GM10248 (cell line): ENCODE measurements around the gene ASXL3.

Experiments
- CTCF ChIA-PET: fragments of 300-600 bp; sonication (Branson Sonifier 250); formaldehyde crosslinking; extraction: SDS; loops from one replicate; lab custom pipeline; 2021; ENCODE audit warnings: antibody characterized with exemption; lab: Yijun Ruan, JAX
- POLR2A ChIA-PET: fragments of 350-650 bp; sonication (Branson Sonifier 250); formaldehyde crosslinking; extraction: SDS; loops from one replicate; lab custom pipeline; 2020; ENCODE audit warnings: antibody characterized with exemption; lab: Yijun Ruan, JAX
- DNase-seq: peaks from one replicate; pipeline ENCODE4 v3.0.0; 2012; ENCODE audit errors: extremely low spot score
- TF ChIP-seq, protein P1 (sequence below): IDR thresholded peaks from 2 replicates; pipeline ENCODE4 v1.5.1; 2012; ENCODE audit warnings: mild to moderate bottlenecking, low read depth; ENCODE audit errors: extremely low read depth, missing control alignments, control extremely low read depth

ASXL3 gene

DNA sequence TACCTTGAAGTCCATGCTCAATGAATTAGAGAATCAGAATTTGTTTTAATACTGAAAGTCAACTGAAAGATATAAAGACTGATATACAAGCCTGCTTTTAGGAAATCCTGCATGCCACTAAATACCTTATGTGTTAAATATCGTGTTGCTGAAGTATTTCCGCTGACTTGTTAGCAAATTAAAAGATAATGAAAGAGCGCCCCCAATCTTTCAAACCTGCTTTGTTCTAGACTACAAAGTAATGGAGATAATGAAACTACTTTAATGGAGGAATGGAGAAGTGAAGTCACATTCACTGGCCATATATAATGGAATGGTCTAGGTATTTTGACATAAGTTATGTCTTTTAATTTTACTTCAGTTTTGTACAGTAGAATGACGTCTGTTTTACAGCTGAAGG is 95.7 kb downstream of the ASXL3 start:
- TF ChIP-seq, protein P1, sequence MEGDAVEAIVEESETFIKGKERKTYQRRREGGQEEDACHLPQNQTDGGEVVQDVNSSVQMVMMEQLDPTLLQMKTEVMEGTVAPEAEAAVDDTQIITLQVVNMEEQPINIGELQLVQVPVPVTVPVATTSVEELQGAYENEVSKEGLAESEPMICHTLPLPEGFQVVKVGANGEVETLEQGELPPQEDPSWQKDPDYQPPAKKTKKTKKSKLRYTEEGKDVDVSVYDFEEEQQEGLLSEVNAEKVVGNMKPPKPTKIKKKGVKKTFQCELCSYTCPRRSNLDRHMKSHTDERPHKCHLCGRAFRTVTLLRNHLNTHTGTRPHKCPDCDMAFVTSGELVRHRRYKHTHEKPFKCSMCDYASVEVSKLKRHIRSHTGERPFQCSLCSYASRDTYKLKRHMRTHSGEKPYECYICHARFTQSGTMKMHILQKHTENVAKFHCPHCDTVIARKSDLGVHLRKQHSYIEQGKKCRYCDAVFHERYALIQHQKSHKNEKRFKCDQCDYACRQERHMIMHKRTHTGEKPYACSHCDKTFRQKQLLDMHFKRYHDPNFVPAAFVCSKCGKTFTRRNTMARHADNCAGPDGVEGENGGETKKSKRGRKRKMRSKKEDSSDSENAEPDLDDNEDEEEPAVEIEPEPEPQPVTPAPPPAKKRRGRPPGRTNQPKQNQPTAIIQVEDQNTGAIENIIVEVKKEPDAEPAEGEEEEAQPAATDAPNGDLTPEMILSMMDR = no peak
- DNase-seq = no peak
- CTCF ChIA-PET = interaction anchor here (1.1 kb wide), 1 partner anchor 10 kb away, joined by 3 read pairs; no protein-coding TSS in a partner anchor
- POLR2A ChIA-PET = no interaction called here

DNA sequence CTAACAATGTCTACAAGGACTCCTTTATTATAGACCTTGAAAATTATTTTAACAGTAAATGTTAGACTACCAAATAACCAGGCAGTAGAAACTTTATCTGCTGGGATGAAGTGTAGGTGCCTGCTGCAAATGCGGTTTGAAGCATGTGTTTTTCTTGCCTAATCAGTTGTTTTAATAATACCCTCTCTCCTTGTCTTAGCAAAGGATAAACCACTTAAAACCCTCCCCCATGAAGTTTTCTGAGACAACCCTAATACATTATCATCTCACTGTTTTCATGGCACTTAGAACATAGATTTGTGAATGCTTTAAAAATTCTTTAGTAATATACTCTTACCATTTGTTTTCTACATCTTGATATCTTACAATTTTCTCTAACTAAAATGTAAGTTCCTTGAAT is 98.6 kb downstream of the ASXL3 start:
- POLR2A ChIA-PET = no interaction called here
- DNase-seq = no peak
- CTCF ChIA-PET = no interaction called here
- TF ChIP-seq, protein P1 = no peak

DNA sequence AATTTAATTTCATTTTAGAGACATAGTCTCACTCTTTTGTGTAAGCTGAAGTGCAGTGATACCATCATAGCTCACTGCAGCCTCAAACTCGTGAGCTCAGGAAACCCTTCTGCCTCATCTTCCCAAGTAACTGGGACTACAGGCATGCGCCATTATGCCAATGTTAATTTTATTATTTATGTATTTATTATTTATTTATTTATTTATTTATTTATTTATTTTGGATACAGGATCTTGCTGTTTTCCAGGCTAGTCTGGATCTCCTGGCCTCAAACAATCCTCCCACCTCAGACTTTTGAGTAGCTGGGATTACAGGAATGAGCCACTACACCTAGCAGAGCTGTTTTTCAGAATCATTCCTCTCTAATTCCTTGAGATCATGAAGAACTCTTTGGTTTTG is 99.9 kb downstream of the ASXL3 start:
- ChIA-PET POLR2A (no interaction called here), CTCF (interaction anchor here (1.1 kb wide), 1 partner anchor 10 kb away, joined by 3 read pairs; no protein-coding TSS in a partner anchor)
- DNase-seq = no peak
- TF ChIP-seq, protein P1 = no peak

DNA sequence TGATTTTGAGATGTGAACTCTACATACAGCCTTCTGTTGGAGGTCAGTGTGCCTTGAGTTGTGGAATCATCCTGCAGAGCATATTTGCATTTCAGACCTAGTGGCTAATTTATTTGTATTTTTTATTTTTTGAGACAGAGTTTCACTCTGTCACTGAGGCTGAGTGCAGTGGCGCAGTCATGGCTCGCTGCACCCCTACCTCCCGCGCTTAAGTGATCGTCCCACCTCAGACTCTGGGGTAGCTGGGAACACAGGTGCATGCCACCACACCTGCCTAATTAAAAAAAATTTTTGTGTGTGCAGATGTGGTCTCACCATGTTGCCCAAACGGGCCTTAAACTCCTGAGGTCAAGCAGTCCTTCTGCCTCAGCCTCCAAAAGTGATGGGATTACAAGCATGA is 104.4 kb downstream of the ASXL3 start:
- TF ChIP-seq, protein P1 = no peak
- POLR2A ChIA-PET = no interaction called here
- no peak for DNase-seq
- CTCF ChIA-PET = interaction anchor here (1.8 kb wide), 1 partner anchor 11 kb away, joined by 5 read pairs; no protein-coding TSS in a partner anchor

DNA sequence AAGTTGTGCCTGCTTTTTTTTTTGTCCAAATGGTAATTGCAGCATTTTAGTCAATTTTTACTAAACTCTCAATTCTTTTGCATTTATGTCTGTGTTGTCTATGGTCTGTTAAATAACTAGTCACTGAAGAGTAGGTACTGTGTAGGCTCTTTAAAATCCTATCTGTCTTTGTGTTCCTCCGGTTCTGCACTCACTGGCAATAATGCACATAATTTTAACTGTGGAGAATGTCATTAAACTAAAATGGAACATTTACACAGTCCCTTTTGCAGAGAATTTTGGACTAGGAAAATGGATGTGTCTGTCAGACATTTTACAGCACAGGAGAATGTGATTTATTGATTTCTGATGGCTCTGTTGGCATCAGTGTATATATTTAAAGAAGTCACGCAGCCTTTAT is 116.6 kb downstream of the ASXL3 start:
- no peak for DNase-seq
- ChIA-PET CTCF (interaction anchor here (1.2 to 1.9 kb wide), 2 partner anchors 11 to 24 kb away, joined by 3 to 5 read pairs; no protein-coding TSS in a partner anchor), POLR2A (no interaction called here)
- TF ChIP-seq, protein P1 = no peak

DNA sequence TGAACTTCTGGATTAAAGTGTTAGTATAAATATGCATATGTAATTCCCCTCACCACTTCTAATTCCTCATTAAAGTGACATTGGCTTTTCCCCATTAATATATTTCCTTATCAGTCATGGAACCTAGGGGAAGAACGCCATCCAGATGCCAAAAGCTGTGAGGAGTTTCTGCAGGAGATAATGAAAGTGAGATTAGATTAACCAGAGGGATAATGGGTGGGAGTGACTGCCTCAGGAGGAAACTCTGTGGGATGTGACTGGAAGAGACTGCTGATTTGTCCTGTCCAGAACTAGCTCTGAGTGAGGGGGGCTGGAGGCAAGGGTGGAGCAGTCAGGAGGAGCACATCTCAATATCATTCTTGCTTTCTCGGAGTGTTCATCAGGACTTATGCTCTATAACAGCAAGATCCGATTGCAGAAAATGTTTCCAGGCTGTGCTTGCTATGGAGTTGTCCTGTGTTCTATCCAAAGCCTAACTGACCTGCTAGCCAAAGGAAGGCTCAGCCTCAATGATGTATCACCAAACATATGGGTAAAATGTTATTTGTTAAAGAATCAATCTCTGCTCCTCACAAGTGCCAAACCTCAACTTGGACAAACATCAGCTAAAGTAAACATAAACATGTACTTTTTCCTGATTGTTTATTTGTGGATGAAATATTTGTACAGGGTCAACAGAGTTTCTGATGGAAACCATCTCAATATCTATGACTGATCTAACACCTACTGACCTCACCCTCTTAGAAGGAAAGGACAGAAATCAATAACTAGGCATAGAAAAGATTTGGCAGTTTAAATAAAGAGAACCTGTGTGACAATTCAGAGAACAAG is 118.5 kb downstream of the ASXL3 start:
- ChIA-PET CTCF (interaction anchor here (1.0 to 1.9 kb wide), 3 partner anchors 9 to 37 kb away, joined by 3 to 5 read pairs (median 4); no protein-coding TSS in a partner anchor), POLR2A (no interaction called here)
- TF ChIP-seq, protein P1 = no peak
- DNase-seq = no peak
